HepG2 (cell line): ENCODE measurements around the gene NRSN2. TPM values are rescaled to one million over a fixed set of nuclear protein-coding genes. Genes with fewer than 3 reads are reported as not detected.
A peak's percentile ranks its signal among the peaks of the same experiment; 100 is the strongest.

ENCODE experiments used
- ATF7-NPFF ChIP-seq: sonication (generic); formaldehyde crosslinking; IDR thresholded peaks from 2 replicates; pipeline ENCODE4 v1.8.1; 2023; ENCODE audit warnings: mild to moderate bottlenecking, low read depth, missing genetic modification reagents, moderate library complexity
- FOXC1 ChIP-seq: sonication (generic); formaldehyde crosslinking; IDR thresholded peaks from 2 replicates; pipeline ENCODE4 v1.8.0; 2022; ENCODE audit warnings: mild to moderate bottlenecking, missing genetic modification reagents, borderline replicate concordance
- FOXO4 ChIP-seq: sonication (generic); formaldehyde crosslinking; conservative IDR thresholded peaks from 2 replicates; pipeline ENCODE4 v1.8.1; 2023; ENCODE audit warnings: missing genetic modification reagents
- HIC2 ChIP-seq: sonication (generic); formaldehyde crosslinking; IDR thresholded peaks from 2 replicates; pipeline ENCODE4 v1.9.0; 2022; ENCODE audit warnings: low read depth, missing genetic modification reagents
- HMG20A ChIP-seq: IDR thresholded peaks from 2 replicates; pipeline ENCODE4 v1.6.1; 2016; ENCODE audit warnings: borderline replicate concordance
- IKZF4 ChIP-seq: sonication (generic); formaldehyde crosslinking; IDR thresholded peaks from 2 replicates; pipeline ENCODE4 v1.5.1; 2020; ENCODE audit warnings: borderline replicate concordance, mild to moderate bottlenecking, low read depth, missing genetic modification reagents; ENCODE audit errors: not compliant biosample characterization
- LCORL ChIP-seq, 2 experiments: fragments of 450-650 bp in 1 of 2; sonication (generic) in 1 of 2; formaldehyde crosslinking in 1 of 2; IDR thresholded peaks; 2 replicates each; pipeline versions ENCODE4 v1.5.0 to v1.6.1; 2017 to 2020; ENCODE audit warnings: antibody characterized with exemption in 1 of 2, missing genetic modification reagents in 1 of 2
- PHF21A ChIP-seq: sonication (generic); formaldehyde crosslinking; IDR thresholded peaks from 2 replicates; pipeline ENCODE4 v1.5.0; 2020; ENCODE audit warnings: mild to moderate bottlenecking, missing genetic modification reagents
- POLR2A ChIP-seq, 2 experiments: IDR thresholded peaks; 2 replicates each; pipeline ENCODE4 v1.6.1; 2011; ENCODE audit warnings: low read depth in 2 of 2, low read length in 2 of 2, mild to moderate bottlenecking in 1 of 2, moderate library complexity in 1 of 2; ENCODE audit not compliant: insufficient read depth in 1 of 2
- SRSF9 ChIP-seq: fragments of 200-400 bp; formaldehyde crosslinking; IDR thresholded peaks from 2 replicates; pipeline ENCODE4 v1.6.1; 2018; ENCODE audit warnings: borderline replicate concordance, mild to moderate bottlenecking, low read depth, low read length; ENCODE audit not compliant: insufficient read depth, poor library complexity, severe bottlenecking
- TCF7L2 ChIP-seq: IDR thresholded peaks from 2 replicates; pipeline ENCODE4 v1.6.1; 2011; ENCODE audit warnings: mild to moderate bottlenecking, low read depth, low read length, moderate library complexity
- TEAD2 ChIP-seq: sonication (generic); formaldehyde crosslinking; IDR thresholded peaks from 2 replicates; pipeline ENCODE4 v1.9.0; 2021; ENCODE audit warnings: missing genetic modification reagents
- ZFP36 ChIP-seq: fragments of 150-350 bp; IDR thresholded peaks from 2 replicates; pipeline ENCODE4 v1.6.1; 2018; ENCODE audit warnings: borderline replicate concordance, low read length, low read depth; ENCODE audit not compliant: partially characterized antibody
- ZNF124 ChIP-seq: sonication (generic); formaldehyde crosslinking; IDR thresholded peaks from 2 replicates; pipeline ENCODE4 v1.4.0; 2020; ENCODE audit warnings: missing genetic modification reagents
- ZNF225 ChIP-seq: sonication (generic); formaldehyde crosslinking; IDR thresholded peaks from 2 replicates; pipeline ENCODE4 v1.4.0; 2020; ENCODE audit warnings: mild to moderate bottlenecking, missing genetic modification reagents
- ZNF274 ChIP-seq: sonication (generic); formaldehyde crosslinking; IDR thresholded peaks from 2 replicates; pipeline ENCODE4 v1.5.1; 2020; ENCODE audit warnings: mild to moderate bottlenecking, missing genetic modification reagents
- ZNF331 ChIP-seq: sonication (generic); formaldehyde crosslinking; IDR thresholded peaks from 2 replicates; pipeline ENCODE4 v1.4.0; 2020; ENCODE audit warnings: missing genetic modification reagents
- ZNF558 ChIP-seq: sonication (generic); formaldehyde crosslinking; IDR thresholded peaks from 2 replicates; pipeline ENCODE4 v1.9.0; 2022; ENCODE audit warnings: mild to moderate bottlenecking, missing genetic modification reagents, borderline replicate concordance
- ZNF605 ChIP-seq: sonication (generic); formaldehyde crosslinking; IDR thresholded peaks from 2 replicates; pipeline ENCODE4 v1.8.0; 2022; ENCODE audit warnings: mild to moderate bottlenecking, missing genetic modification reagents
- ZNF687 ChIP-seq: sonication (generic); formaldehyde crosslinking; IDR thresholded peaks from 2 replicates; pipeline ENCODE4 v1.5.1; 2020; ENCODE audit warnings: mild to moderate bottlenecking, missing genetic modification reagents, moderate library complexity
- ZNF737 ChIP-seq: sonication (generic); formaldehyde crosslinking; IDR thresholded peaks from 2 replicates; pipeline ENCODE4 v1.5.0; 2020; ENCODE audit warnings: missing genetic modification reagents, mild to moderate bottlenecking, borderline replicate concordance
- ZNF775 ChIP-seq: sonication (generic); formaldehyde crosslinking; IDR thresholded peaks from 2 replicates; pipeline ENCODE4 v1.4.0; 2020; ENCODE audit warnings: missing genetic modification reagents, mild to moderate bottlenecking, moderate library complexity, borderline replicate concordance
- ZSCAN25 ChIP-seq: sonication (generic); formaldehyde crosslinking; IDR thresholded peaks from 2 replicates; pipeline ENCODE4 v1.8.0; 2022; ENCODE audit warnings: mild to moderate bottlenecking, missing genetic modification reagents
- polyA plus RNA-seq, 8 experiments: library from polyadenylated mRNA; depleted of rRNA in 3 of 8; stranded (reverse) in 7 of 8; unstranded in 1 of 8; fragments of >200 nt; fragmentation: Illumina TruSeq in 4 of 8; extraction: Trizol in 4 of 8; gene quantifications; 2 replicates each; pipeline versions ENCODE4 v1.2.1 to v1.2.3, GENCODE V29; 2011 to 2016; ENCODE audit warnings: low read depth in 4 of 8, missing spikeins in 1 of 8, mixed read lengths in 1 of 8; ENCODE audit not compliant: insufficient read depth in 1 of 8
- total RNA-seq, 5 experiments: library from RNA; depleted of rRNA; stranded (reverse); fragments of >200 nt; fragmentation: Illumina TruSeq; extraction: Trizol; gene quantifications; 2 replicates each; pipeline ENCODE4 v1.2.3, GENCODE V29; 2016; ENCODE audit warnings: low read depth in 1 of 5

Gene NRSN2
- total and polyA plus RNA-seq, 2 of the 13 experiments (the other 11 are each of a cell fraction or from before 2014, with no cell fraction given): 32.3 to 49.4 TPM

GRCh38 chr20:399182-399707 lies 52.3 kb downstream of the NRSN2 start (continued):
- TF ChIP-seq HIC2 (CRISPR knock-in tag) (0 out of 2 replicates have a peak, but pooled peaks have one; percentile 15), FOXO4 (CRISPR knock-in tag) (peak; percentile 91; the same call in 1 of the 2 replicates), HMG20A (CRISPR knock-in tag) (no peak), ZNF331 (CRISPR knock-in tag) (0 out of 2 replicates have a peak, but pooled peaks have one; percentile 10), LCORL (IDR thresholded peaks at IDR 0.05) (no peak), LCORL (CRISPR knock-in tag; IDR thresholded peaks at IDR 0.05) (peak; percentile 24; the same call in 1 of the 2 replicates), POLR2A (IDR thresholded peaks at IDR 0.05; ENCODE audit: insufficient read depth in 1 of 2, low read depth in 2 of 2, low read length in 2 of 2) (peak in 1 of 2 experiments; percentile 42; a peak in 1 of 4 replicates), ZFP36 (no peak), ZNF558 (CRISPR knock-in tag) (peak; percentile 65; the same call in 1 of the 2 replicates), ZNF605 (peak; percentile 73; the same call in 1 of the 2 replicates), ZNF687 (CRISPR knock-in tag) (peak; percentile 57), ZNF225 (CRISPR knock-in tag) (peak; percentile 19; the same call in 1 of the 2 replicates), ZNF124 (no peak), IKZF4 (CRISPR knock-in tag) (peak; percentile 45), TCF7L2 (no peak), ZNF274 (CRISPR knock-in tag) (peak; percentile 22; the same call in 1 of the 2 replicates), ZNF737 (peak; percentile 65; the same call in 1 of the 2 replicates), ZNF775 (CRISPR knock-in tag) (no peak), FOXC1 (CRISPR knock-in tag) (peak; percentile 72; the same call in 1 of the 2 replicates), ZSCAN25 (CRISPR knock-in tag) (0 out of 2 replicates have a peak, but pooled peaks have one; percentile 31), PHF21A (CRISPR knock-in tag) (no peak), TEAD2 (0 out of 2 replicates have a peak, but pooled peaks have one; percentile 34), SRSF9 (no peak), ATF7-NPFF (no peak)
